Glutamatergic neuron (in vitro differentiated cells): ENCODE data around the gene B3GNT3. TPM values are rescaled to one million over a fixed set of nuclear protein-coding genes. Genes with fewer than 3 reads are reported as not detected.

Experiments
- DNase-seq: peaks from one replicate; pipeline ENCODE4 v3.0.0; 2022
- H3K27ac Mint-ChIP-seq: one replicate; pipeline ENCODE4 v1.8.0; 2020; ENCODE audit warnings: mild to moderate bottlenecking, mixed read lengths, inconsistent platforms; ENCODE audit not compliant: unreplicated experiment
- H3K27me3 Mint-ChIP-seq: one replicate; pipeline ENCODE4 v1.8.0; 2020; ENCODE audit warnings: mild to moderate bottlenecking, moderate library complexity, mixed read lengths, inconsistent platforms; ENCODE audit not compliant: unreplicated experiment
- H3K36me3 Mint-ChIP-seq: one replicate; pipeline ENCODE4 v1.8.0; 2020; ENCODE audit warnings: mild to moderate bottlenecking, mixed read lengths, inconsistent platforms; ENCODE audit not compliant: unreplicated experiment
- H3K4me1 Mint-ChIP-seq: one replicate; pipeline ENCODE4 v1.8.0; 2020; ENCODE audit warnings: mild to moderate bottlenecking, low read depth, mixed read lengths, inconsistent platforms; ENCODE audit not compliant: unreplicated experiment
- H3K4me3 Mint-ChIP-seq: one replicate; pipeline ENCODE4 v1.8.0; 2020; ENCODE audit warnings: mild to moderate bottlenecking, mixed read lengths, inconsistent platforms; ENCODE audit not compliant: unreplicated experiment
- H3K9me3 Mint-ChIP-seq: one replicate; pipeline ENCODE4 v1.8.0; 2020; ENCODE audit warnings: mild to moderate bottlenecking, moderate library complexity, mixed read lengths, inconsistent platforms; ENCODE audit not compliant: unreplicated experiment
- total RNA-seq: library from RNA; stranded (reverse); fragmentation: NEBNext Ultra II Directional; extraction: Animal tissue kit (Norgen Biotek cat#: 25700); gene quantifications from one replicate; pipeline ENCODE4 v1.2.1, GENCODE V29; 2021; ENCODE audit not compliant: unreplicated experiment
- TF ChIP-seq, protein P1 (sequence below): fragments of 200-600 bp; sonication (generic); IDR thresholded peaks from one replicate; pipeline ENCODE4 v1.5.0; 2021; ENCODE audit not compliant: partially characterized antibody, unreplicated experiment

B3GNT3 gene
- total RNA-seq, 1 donor from 2014 or later = not detected

DNA sequence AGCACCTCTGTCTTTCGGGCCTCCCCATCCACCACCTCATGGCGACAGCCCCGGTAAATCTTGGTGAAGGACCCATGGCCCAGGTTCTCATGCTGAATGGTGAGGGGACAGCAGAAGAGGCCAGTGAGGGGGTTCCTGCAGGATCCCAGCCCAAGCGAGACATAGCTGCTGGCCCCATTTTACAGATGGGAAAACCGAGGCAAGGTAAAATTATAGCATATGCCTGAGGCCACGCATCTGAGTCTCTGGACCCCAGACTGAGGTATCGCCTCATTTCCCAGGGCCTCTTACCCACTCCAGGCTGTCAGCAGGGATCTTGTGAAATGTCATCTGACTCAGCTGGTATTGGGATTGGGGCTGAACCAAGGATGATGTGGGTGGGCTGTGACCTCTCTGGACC, 43.0 kb downstream of the B3GNT3 start:
- Mint-ChIP-seq H3K4me3 (no peak overlapping the region), H3K4me1 (no peaks in the 10 kb centered on the region), H3K36me3 (peaks cover 4% of the 10 kb centered on the region), H3K27ac (no peak overlapping the region), H3K27me3 (peaks cover 15% of the 10 kb centered on the region), H3K9me3 (peaks cover 6% of the 10 kb centered on the region)
- TF ChIP-seq, protein P1, sequence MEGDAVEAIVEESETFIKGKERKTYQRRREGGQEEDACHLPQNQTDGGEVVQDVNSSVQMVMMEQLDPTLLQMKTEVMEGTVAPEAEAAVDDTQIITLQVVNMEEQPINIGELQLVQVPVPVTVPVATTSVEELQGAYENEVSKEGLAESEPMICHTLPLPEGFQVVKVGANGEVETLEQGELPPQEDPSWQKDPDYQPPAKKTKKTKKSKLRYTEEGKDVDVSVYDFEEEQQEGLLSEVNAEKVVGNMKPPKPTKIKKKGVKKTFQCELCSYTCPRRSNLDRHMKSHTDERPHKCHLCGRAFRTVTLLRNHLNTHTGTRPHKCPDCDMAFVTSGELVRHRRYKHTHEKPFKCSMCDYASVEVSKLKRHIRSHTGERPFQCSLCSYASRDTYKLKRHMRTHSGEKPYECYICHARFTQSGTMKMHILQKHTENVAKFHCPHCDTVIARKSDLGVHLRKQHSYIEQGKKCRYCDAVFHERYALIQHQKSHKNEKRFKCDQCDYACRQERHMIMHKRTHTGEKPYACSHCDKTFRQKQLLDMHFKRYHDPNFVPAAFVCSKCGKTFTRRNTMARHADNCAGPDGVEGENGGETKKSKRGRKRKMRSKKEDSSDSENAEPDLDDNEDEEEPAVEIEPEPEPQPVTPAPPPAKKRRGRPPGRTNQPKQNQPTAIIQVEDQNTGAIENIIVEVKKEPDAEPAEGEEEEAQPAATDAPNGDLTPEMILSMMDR = no peak
- no peak for DNase-seq

DNA sequence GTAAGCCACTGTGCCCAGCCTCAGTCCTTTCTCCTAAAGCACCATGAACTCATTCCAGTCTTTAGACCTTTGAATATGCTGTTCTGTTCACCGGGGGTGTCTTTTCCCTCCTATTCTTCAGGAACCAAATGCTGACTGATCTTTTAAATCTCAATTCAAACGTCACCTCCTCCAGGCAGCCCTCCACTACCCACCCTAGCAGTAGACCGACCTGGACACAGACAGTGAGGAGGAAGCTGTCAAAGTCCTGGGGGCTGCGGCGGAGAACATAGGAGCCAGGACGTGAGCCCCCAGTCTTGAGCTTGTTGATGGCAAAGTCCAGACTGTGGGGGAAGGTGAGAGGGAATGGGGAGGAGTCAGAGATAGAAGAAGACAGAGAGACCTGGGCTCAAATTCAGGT, 45.1 kb downstream of the B3GNT3 start:
- TF ChIP-seq, protein P1 = no peak
- no peak for DNase-seq
- H3K4me1 Mint-ChIP-seq = no peaks in the 10 kb centered on the region
- no peak overlapping the region for H3K4me3 Mint-ChIP-seq
- peaks cover 4% of the 10 kb centered on the region for H3K36me3 Mint-ChIP-seq
- peaks cover 15% of the 10 kb centered on the region for H3K27me3 Mint-ChIP-seq
- no peak overlapping the region for H3K27ac Mint-ChIP-seq
- peaks cover 6% of the 10 kb centered on the region for H3K9me3 Mint-ChIP-seq

DNA sequence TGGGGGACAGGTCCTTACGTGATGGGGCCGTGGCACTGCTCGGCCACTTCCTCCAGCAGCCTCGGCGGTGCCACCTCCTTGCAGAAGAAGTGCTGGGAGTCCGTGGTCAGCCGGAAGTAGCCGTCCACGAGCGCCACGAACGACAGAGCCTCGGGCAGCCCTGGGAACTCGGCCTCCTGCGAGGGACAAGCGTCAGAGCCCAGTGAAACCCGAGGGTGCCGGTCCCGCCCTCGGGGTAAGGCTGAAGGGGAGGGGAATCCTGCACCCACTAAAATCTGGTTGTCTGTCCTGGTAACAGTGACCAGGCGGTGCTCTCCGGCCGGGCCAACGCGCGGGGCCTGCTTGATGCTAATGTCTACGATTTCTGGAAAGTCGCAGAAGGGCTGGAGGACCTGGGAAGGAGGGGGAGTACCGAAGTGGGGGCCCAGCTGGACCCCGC, 46.5 kb downstream of the B3GNT3 start:
- Mint-ChIP-seq H3K4me1 (no peaks in the 10 kb centered on the region), H3K36me3 (no peaks in the 10 kb centered on the region), H3K27ac (no peak overlapping the region), H3K9me3 (peaks cover 3% of the 10 kb centered on the region), H3K4me3 (peak overlapping the region; percentile 81), H3K27me3 (peaks cover 11% of the 10 kb centered on the region)
- peak; percentile 28 for DNase-seq
- TF ChIP-seq, protein P1 = no peak

DNA sequence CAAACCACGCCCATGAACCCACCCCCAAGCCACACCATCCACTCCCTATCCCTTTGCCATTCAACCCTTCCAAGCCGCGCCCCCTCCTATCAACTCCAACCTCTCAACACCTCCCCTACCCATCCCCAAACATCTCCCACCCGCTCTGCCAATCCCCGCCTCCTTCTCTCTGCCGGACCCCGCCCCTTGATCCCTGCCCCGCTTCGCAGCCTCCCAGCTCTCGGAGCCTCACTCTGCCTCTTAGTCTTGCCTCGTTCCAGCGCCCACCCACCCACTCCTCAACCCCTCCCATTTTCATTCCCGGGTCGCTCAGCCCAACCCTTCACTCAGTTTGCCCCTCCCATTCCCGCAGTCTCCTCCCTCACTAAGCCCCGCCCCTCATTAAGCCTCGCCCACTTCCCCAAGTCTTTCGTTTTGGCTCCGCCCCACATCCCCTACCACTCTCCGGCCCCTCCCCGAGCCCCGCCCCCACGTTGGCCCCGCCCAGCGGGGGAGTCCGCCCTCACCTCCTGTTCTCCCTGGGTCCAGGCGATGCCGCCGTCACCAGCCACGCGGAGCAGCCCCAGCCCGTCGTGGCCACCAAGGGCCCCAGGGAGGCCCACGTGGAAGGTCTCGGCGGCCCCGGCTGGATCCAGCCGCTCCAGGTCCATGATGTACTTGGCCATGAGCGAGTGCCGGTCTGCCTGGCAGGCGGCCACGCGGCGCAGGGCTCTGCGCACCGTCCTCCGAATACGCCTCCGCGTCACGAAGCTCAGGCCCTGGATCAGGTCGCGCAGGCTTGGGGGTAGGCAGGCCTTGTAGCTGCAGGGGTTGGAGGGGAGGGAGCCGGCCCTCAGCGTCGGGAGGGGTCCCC, 47.1 kb downstream of the B3GNT3 start:
- peak; percentile 96 for DNase-seq

More for the DNA sequence above, 47.1 kb downstream of the B3GNT3 start:
- Mint-ChIP-seq H3K36me3 (no peaks in the 10 kb centered on the region), H3K4me3 (peak overlapping the region; percentile 81), H3K27ac (no peak overlapping the region), H3K4me1 (no peaks in the 10 kb centered on the region), H3K9me3 (peaks cover 3% of the 10 kb centered on the region), H3K27me3 (peaks cover 11% of the 10 kb centered on the region)
- TF ChIP-seq, protein P1 = no peak
